Skeletal muscle satellite cell (primary cell): ENCODE measurements around the gene ANXA2.
"Not testable (repeated sequence)": the region's sequence is repeated elsewhere in the genome, so short reads cannot be mapped to it uniquely, and the experiment has no call there.

ENCODE experiments used
- H3K27me3 ChIP-seq: 2 replicates; pipeline ENCODE4 v1.7.0; 2013; ENCODE audit warnings: low read length; ENCODE audit not compliant: control insufficient read depth, insufficient read depth
- H3K36me3 ChIP-seq: 2 replicates; pipeline ENCODE4 v1.7.0; 2013; ENCODE audit warnings: mild to moderate bottlenecking, control low read depth, low read length; ENCODE audit not compliant: insufficient read depth
- H3K4me1 ChIP-seq: 2 replicates; pipeline ENCODE4 v1.7.0; 2013; ENCODE audit warnings: low read length; ENCODE audit not compliant: control insufficient read depth, insufficient read depth
- H3K4me2 ChIP-seq: 2 replicates; pipeline ENCODE4 v1.7.0; 2013; ENCODE audit warnings: mild to moderate bottlenecking, low read length
- H3K4me3 ChIP-seq: 2 replicates; pipeline ENCODE4 v1.7.0; 2013; ENCODE audit warnings: low read length
- H3K9ac ChIP-seq: 2 replicates; pipeline ENCODE4 v1.7.0; 2013; ENCODE audit warnings: mild to moderate bottlenecking, low read depth, low read length, moderate library complexity
- H3K9me3 ChIP-seq: replicated peaks from 2 replicates; pipeline ENCODE4 v1.7.0; 2013; ENCODE audit warnings: mild to moderate bottlenecking, control low read depth, low read length

The ANXA2 gene

GRCh38 chr15:60363087-60363549 lies 34.7 kb downstream of the ANXA2 start:
- Histone ChIP-seq H3K4me2 (peak overlapping the region; percentile 7), H3K27me3 (no peaks in the 10 kb centered on the region), H3K9ac (peak overlapping the region; percentile 13), H3K4me1 (peaks cover 67% of the 10 kb centered on the region), H3K36me3 (peaks cover 74% of the 10 kb centered on the region), H3K4me3 (no peak overlapping the region), H3K9me3 (no peaks in the 10 kb centered on the region)

- Histone ChIP-seq H3K27me3 (no peaks in the 10 kb centered on the region), H3K9me3 (no peaks in the 10 kb centered on the region), H3K4me3 (no peak overlapping the region), H3K36me3 (peaks cover 80% of the 10 kb centered on the region), H3K4me2 (peak overlapping the region; percentile 13), H3K9ac (peak overlapping the region; percentile 40), H3K4me1 (peaks cover 67% of the 10 kb centered on the region)
These were observed 35.3 kb downstream of the ANXA2 start for GRCh38 chr15:60362321-60363086.

DNA sequence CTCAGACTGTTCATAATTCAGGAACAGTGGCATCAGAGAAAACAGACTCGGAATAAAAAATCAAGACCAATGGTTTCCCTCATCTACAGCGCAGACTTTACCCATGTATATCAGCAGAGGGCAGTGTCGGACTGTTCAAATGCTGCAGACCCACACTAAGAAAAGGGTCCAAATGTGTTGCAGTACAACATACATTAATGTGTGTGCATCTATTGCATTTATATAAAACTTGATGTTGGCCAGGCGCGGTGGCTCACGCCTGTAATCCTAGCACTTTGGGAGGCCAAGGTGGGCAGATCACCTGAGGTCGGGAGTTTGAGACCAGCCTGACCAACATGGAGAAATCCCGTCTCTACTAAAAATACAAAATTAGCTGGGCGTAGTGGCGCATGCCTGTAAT lies 38.0 kb downstream of the ANXA2 start:
- not testable (repeated sequence) for H3K27me3 ChIP-seq, H3K4me3 ChIP-seq, H3K9me3 ChIP-seq
- Histone ChIP-seq H3K9ac (peak overlapping the region; percentile 19), H3K4me1 (peaks cover 86% of the 10 kb centered on the region), H3K4me2 (peak overlapping the region; percentile 15), H3K36me3 (peaks cover 98% of the 10 kb centered on the region)

DNA sequence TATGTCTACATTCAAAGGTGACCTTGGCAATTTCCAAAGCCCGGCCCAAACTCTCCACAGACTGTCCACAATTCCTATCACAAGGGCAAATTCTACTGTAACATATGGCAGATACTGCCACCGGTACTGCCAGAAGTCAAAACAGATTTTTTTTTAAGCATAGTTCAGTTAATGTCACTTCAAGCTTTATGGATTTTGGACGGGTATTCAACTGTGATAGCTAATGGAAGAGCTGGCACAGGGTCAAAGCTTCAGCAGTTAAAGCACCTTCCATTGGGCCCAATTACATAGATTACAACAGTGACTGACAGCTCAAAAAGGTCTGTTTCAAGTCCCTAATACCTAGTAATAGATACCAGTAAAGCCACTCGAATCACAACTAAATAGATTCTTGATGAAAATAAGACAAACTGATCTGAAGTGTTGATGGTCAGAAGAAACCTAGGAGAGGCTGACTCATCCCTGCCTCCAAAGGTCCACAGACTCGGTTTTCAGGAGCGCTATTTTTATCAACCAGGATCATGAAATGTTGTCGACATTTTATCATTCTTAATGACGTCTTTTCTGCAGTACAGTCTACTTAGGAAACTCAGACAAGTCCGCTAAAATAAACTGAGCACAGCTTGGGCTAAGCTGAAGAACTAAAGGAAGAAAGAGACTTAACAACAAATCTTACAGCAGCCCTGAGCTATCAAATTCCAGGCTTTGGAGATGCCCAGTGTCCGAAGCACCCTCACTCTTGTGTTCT lies 38.7 kb downstream of the ANXA2 start:
- H3K9me3 ChIP-seq, result no peaks in the 10 kb centered on the region
- H3K4me1 ChIP-seq, result peaks cover 87% of the 10 kb centered on the region

DNA sequence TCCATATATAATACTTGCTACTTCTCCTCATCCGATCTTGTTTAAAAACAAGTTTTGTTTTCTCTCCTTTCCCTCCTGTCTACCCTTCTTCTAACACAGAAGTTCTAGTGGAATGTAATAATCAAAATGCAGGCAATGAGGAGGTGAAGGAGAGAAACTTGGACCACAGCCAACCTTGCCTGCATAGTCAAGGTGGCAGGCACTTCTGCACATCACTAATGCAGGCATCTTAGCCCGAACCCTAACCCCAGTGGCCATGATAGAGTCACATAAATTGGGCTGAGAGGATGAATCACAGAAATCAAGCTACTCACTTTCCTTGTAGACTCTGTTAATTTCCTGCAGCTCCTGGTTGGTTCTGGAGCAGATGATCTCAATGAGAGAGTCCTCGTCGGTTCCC lies 41.0 kb downstream of the ANXA2 start:
- Histone ChIP-seq H3K4me2 (no peak overlapping the region), H3K27me3 (no peaks in the 10 kb centered on the region), H3K4me1 (peaks cover 86% of the 10 kb centered on the region), H3K9ac (no peak overlapping the region), H3K9me3 (no peaks in the 10 kb centered on the region), H3K36me3 (peaks cover 98% of the 10 kb centered on the region), H3K4me3 (no peak overlapping the region)

More for the DNA sequence above, 38.7 kb downstream of the ANXA2 start:
- Histone ChIP-seq H3K36me3 (peaks cover 98% of the 10 kb centered on the region), H3K4me2 (peak overlapping the region; percentile 15), H3K9ac (peak overlapping the region; percentile 19), H3K27me3 (no peaks in the 10 kb centered on the region), H3K4me3 (no peak overlapping the region)

- no peaks in the 10 kb centered on the region for H3K27me3 ChIP-seq
- no peaks in the 10 kb centered on the region for H3K9me3 ChIP-seq
- no peak overlapping the region for H3K4me3 ChIP-seq
- H3K4me1 ChIP-seq, result peaks cover 86% of the 10 kb centered on the region
- H3K36me3 ChIP-seq, result peaks cover 98% of the 10 kb centered on the region
- no peak overlapping the region for H3K9ac ChIP-seq
- H3K4me2 ChIP-seq, result no peak overlapping the region
These were observed 42.5 kb downstream of the ANXA2 start for GRCh38 chr15:60355148-60355857.

GRCh38 chr15:60353245-60353920 lies 44.4 kb downstream of the ANXA2 start:
- Histone ChIP-seq H3K4me3 (no peak overlapping the region), H3K4me1 (peaks cover 75% of the 10 kb centered on the region), H3K9me3 (no peaks in the 10 kb centered on the region), H3K36me3 (peaks cover 93% of the 10 kb centered on the region), H3K4me2 (no peak overlapping the region), H3K27me3 (no peaks in the 10 kb centered on the region), H3K9ac (no peak overlapping the region)

DNA sequence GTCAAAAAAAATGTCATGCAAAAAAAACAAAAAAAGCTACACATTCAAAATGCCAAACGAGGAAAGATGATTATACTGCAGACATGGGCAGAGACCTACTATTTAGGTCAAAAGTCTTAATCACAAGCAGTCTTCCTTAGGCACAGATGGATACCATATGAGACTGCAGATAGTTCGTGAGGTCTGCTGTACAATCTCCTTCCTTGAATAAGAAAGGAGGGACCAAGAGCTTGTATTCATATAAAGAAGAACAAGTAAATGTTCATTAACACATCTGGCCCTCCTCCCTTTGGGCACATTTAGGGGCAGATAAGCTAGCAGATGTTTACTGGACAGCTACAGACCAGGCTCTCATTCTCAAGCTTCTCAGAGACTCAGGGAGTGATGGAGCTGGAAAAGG lies 45.3 kb downstream of the ANXA2 start:
- peaks cover 75% of the 10 kb centered on the region for H3K4me1 ChIP-seq
- no peaks in the 10 kb centered on the region for H3K9me3 ChIP-seq
- no peaks in the 10 kb centered on the region for H3K27me3 ChIP-seq
- H3K4me3 ChIP-seq, result no peak overlapping the region
- no peak overlapping the region for H3K4me2 ChIP-seq
- H3K36me3 ChIP-seq, result peaks cover 91% of the 10 kb centered on the region
- no peak overlapping the region for H3K9ac ChIP-seq

GRCh38 chr15:60351066-60351465 lies 46.7 kb downstream of the ANXA2 start:
- Histone ChIP-seq H3K4me2 (no peak overlapping the region), H3K4me3 (no peak overlapping the region), H3K4me1 (peaks cover 63% of the 10 kb centered on the region), H3K9ac (no peak overlapping the region), H3K36me3 (peaks cover 93% of the 10 kb centered on the region), H3K27me3 (no peaks in the 10 kb centered on the region), H3K9me3 (no peaks in the 10 kb centered on the region)

DNA sequence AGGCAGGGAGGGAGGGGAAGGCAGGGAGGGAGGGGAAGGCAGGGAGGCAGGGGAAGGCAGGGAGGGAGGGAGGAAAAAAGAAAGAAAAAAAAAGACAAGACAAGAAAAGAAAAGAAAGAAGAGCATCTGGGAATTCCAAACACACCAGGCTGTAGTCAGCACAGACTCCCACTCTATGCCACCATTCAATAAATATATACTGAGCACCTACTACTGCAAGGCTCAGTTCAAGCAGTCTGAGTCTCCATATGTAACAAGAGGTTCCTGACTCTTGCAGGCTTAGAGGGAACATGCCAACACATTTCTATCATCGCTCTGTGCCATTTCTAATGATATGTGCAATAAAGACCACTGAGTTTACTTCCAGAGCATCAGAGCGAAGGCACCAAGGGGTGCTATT lies 47.7 kb downstream of the ANXA2 start:
- Histone ChIP-seq H3K9me3 (no peaks in the 10 kb centered on the region), H3K4me3 (no peak overlapping the region), H3K9ac (no peak overlapping the region), H3K4me1 (peaks cover 54% of the 10 kb centered on the region), H3K36me3 (peaks cover 93% of the 10 kb centered on the region), H3K4me2 (no peak overlapping the region), H3K27me3 (no peaks in the 10 kb centered on the region)

DNA sequence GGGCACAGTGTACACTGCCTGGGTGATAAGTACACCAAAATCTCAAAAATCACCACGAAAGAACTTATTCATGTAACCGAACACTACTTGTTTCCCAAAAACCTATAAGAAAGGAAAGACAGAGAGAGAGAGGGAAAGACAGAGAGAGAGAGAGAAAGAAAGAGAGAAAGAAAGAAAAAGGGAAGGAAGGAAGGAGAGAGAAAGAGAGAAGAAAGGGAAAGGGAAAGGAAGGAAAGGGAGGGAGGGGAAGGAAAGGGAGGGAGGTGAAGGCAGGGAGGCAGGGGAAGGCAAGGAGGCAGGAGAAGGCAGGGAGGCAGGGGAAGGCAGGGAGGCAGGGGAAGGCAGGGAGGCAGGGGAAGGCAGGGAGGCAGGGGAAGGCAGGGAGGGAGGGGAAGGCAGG lies 48.2 kb downstream of the ANXA2 start:
- Histone ChIP-seq H3K4me1 (peaks cover 49% of the 10 kb centered on the region), H3K4me3 (no peak overlapping the region), H3K9me3 (no peaks in the 10 kb centered on the region), H3K27me3 (no peaks in the 10 kb centered on the region), H3K9ac (no peak overlapping the region), H3K4me2 (no peak overlapping the region), H3K36me3 (peaks cover 93% of the 10 kb centered on the region)
